IMR-90 (cell line): ENCODE data around the gene ACO1. TPM values are rescaled to one million over a fixed set of nuclear protein-coding genes. Genes with fewer than 3 reads are reported as not detected.

Experiments used
- ATAC-seq: fragments of 200-7000 bp; cut with Tn5 transposase; 2 replicates; pipeline ENCODE4 v1.9.1; 2020; ENCODE audit warnings: low read depth, mild to moderate bottlenecking, moderate library complexity
- BruUV-seq: library from RNA; stranded (reverse); fragments of 400-500 nt; replicated peaks from 2 replicates; lab custom pipeline; 2021; lab: Mats Ljungman, UMichigan
- CTCF ChIA-PET: fragments of 300-600 bp; formaldehyde crosslinking; extraction: SDS; loops from one replicate; lab custom pipeline; 2021; ENCODE audit warnings: antibody characterized with exemption; lab: Yijun Ruan, JAX
- POLR2A ChIA-PET: fragments of 300-600 bp; sonication (Branson Sonifier 250); formaldehyde crosslinking; loops from one replicate; lab custom pipeline; 2022; ENCODE audit warnings: antibody characterized with exemption; ENCODE audit not compliant: unreplicated experiment; lab: Charles Lee
- DNase-seq: peaks from one replicate; pipeline ENCODE4 v3.0.0; 2013
- H2AFZ ChIP-seq: replicated peaks from 2 replicates; pipeline ENCODE3; 2013; ENCODE audit warnings: low read length, mild to moderate bottlenecking; ENCODE audit not compliant: poor library complexity
- H2AK5ac ChIP-seq: 2 replicates; pipeline ENCODE4 v1.6.1; 2013; ENCODE audit warnings: low read depth, low read length, inconsistent platforms
- H2AK9ac ChIP-seq: replicated peaks from 2 replicates; pipeline ENCODE3; 2013; ENCODE audit warnings: mild to moderate bottlenecking, low read depth, low read length, moderate library complexity; ENCODE audit not compliant: poor library complexity
- H2BK120ac ChIP-seq: 2 replicates; pipeline ENCODE4 v1.6.1; 2013; ENCODE audit warnings: low read depth, low read length, inconsistent platforms
- H2BK15ac ChIP-seq: 3 replicates; pipeline ENCODE4 v1.6.1; 2013; ENCODE audit warnings: low read depth, low read length, inconsistent platforms
- H2BK20ac ChIP-seq: 2 replicates; pipeline ENCODE4 v1.6.1; 2013; ENCODE audit warnings: low read depth, mild to moderate bottlenecking, inconsistent platforms, low read length, moderate library complexity
- H2BK5ac ChIP-seq: 2 replicates; pipeline ENCODE4 v1.6.1; 2013; ENCODE audit warnings: mild to moderate bottlenecking, low read depth, low read length, inconsistent platforms; ENCODE audit not compliant: poor library complexity, severe bottlenecking
- H3K14ac ChIP-seq: replicated peaks from 2 replicates; pipeline ENCODE4 v1.6.1; 2013; ENCODE audit warnings: low read depth, low read length, inconsistent platforms
- H3K18ac ChIP-seq: 2 replicates; pipeline ENCODE4 v1.6.1; 2013; ENCODE audit warnings: low read depth, low read length, control low read depth
- H3K23ac ChIP-seq: 2 replicates; pipeline ENCODE4 v1.6.1; 2013; ENCODE audit warnings: low read depth, low read length, inconsistent platforms
- H3K27ac ChIP-seq: 2 replicates; pipeline ENCODE4 v1.5.1; 2013; ENCODE audit warnings: mild to moderate bottlenecking, control low read depth, low read length; ENCODE audit not compliant: insufficient read depth
- H3K27me3 ChIP-seq: 2 replicates; pipeline ENCODE4 v1.6.1; 2013; ENCODE audit warnings: low read length; ENCODE audit not compliant: control insufficient read depth, insufficient read depth
- H3K36me3 ChIP-seq: 2 replicates; pipeline ENCODE4 v1.6.1; 2013; ENCODE audit warnings: low read length, mixed read lengths; ENCODE audit not compliant: control insufficient read depth, insufficient read depth
- H3K4ac ChIP-seq: 2 replicates; pipeline ENCODE4 v1.6.1; 2013; ENCODE audit warnings: low read depth, low read length, inconsistent platforms
- H3K4me1 ChIP-seq: 2 replicates; pipeline ENCODE4 v1.6.1; 2013; ENCODE audit warnings: low read length, mixed read lengths; ENCODE audit not compliant: control insufficient read depth, insufficient read depth
- H3K4me2 ChIP-seq: 2 replicates; pipeline ENCODE4 v1.6.1; 2013; ENCODE audit warnings: low read depth, mild to moderate bottlenecking, control low read depth, low read length, moderate library complexity
- H3K4me3 ChIP-seq: 2 replicates; pipeline ENCODE4 v1.5.1; 2013; ENCODE audit warnings: low read depth, mild to moderate bottlenecking, control low read depth, low read length, moderate library complexity; ENCODE audit not compliant: insufficient read depth
- H3K56ac ChIP-seq: 2 replicates; pipeline ENCODE4 v1.6.1; 2013; ENCODE audit warnings: low read length, inconsistent platforms; ENCODE audit not compliant: insufficient read depth; ENCODE audit errors: extremely low read depth
- H3K79me1 ChIP-seq, 2 experiments: 2 replicates each; pipeline ENCODE4 v1.6.1; 2013; ENCODE audit warnings: low read length in 2 of 2, inconsistent platforms in 1 of 2, low read depth in 1 of 2
- H3K9ac ChIP-seq: 2 replicates; pipeline ENCODE4 v1.6.1; 2013; ENCODE audit warnings: low read depth, low read length, control low read depth
- H3K9me1 ChIP-seq: 2 replicates; pipeline ENCODE4 v1.6.1; 2013; ENCODE audit warnings: low read length, inconsistent platforms; ENCODE audit not compliant: insufficient read depth
- H3K9me3 ChIP-seq: 2 replicates; pipeline ENCODE4 v1.6.1; 2013; ENCODE audit warnings: low read length; ENCODE audit not compliant: control insufficient read depth, insufficient read depth
- H4K20me1 ChIP-seq: 2 replicates; pipeline ENCODE4 v1.6.1; 2013; ENCODE audit warnings: low read length, inconsistent platforms; ENCODE audit not compliant: insufficient read depth
- H4K5ac ChIP-seq: 2 replicates; pipeline ENCODE4 v1.6.1; 2013; ENCODE audit warnings: mild to moderate bottlenecking, low read depth, low read length, control low read depth
- H4K8ac ChIP-seq, 2 experiments: 2 replicates each; pipeline ENCODE4 v1.6.1; 2013; ENCODE audit warnings: low read depth in 2 of 2, low read length in 2 of 2, control low read depth in 1 of 2, inconsistent platforms in 1 of 2
- H4K91ac ChIP-seq: 2 replicates; pipeline ENCODE4 v1.6.1; 2013; ENCODE audit warnings: low read depth, low read length, inconsistent platforms; ENCODE audit not compliant: insufficient read depth
- FOS ChIP-seq: fragments of 150-350 bp; IDR thresholded peaks from 2 replicates; pipeline ENCODE4 v1.6.1; 2016; ENCODE audit warnings: low read depth, low read length
- RFX5 ChIP-seq: IDR thresholded peaks from 2 replicates; pipeline ENCODE4 v1.8.0; 2012; ENCODE audit warnings: low read depth, mild to moderate bottlenecking, low read length, moderate library complexity
- WGBS, 2 experiments: methylation state at CpG; one replicate each; pipeline versions ENCODE4 v1.1.5 to v1.1.7; 2013; ENCODE audit warnings: missing lambda C conversion rate in 2 of 2; ENCODE audit not compliant: insufficient read length in 1 of 2; ENCODE audit errors: extremely low coverage in 2 of 2; 5-methylcytosine and 5-hydroxymethylcytosine counted together
- dilution Hi-C: fragments of 300-500 bp; cut with HindIII; formaldehyde crosslinking; loops from one replicate; pipeline ENCODE4 v1.14.3; 2018; ENCODE audit warnings: low sequenced_read_pairs; ENCODE audit not compliant: unreplicated experiment
- in situ Hi-C: fragments of 300-500 bp; cut with MboI; formaldehyde crosslinking; loops from 3 replicates; pipeline ENCODE4 v1.14.3; 2019; ENCODE audit warnings: low sequenced_read_pairs, inconsistent platforms, mixed read lengths
- intact Hi-C: fragments of 100-400 bp; cut with micrococcal nuclease; formaldehyde crosslinking; loops from 2 replicates; pipeline ENCODE4 v1.10.0; 2022
- polyA plus RNA-seq, 3 experiments: library from polyadenylated mRNA; depleted of rRNA; stranded (reverse); fragments of >200 nt; gene quantifications; 2 replicates each; pipeline ENCODE4 v1.2.3, GENCODE V29; 2012; ENCODE audit warnings: low replicate concordance in 1 of 3
- total RNA-seq: library from RNA; depleted of rRNA; stranded (reverse); fragments of >200 nt; gene quantifications from 2 replicates; pipeline ENCODE4 v1.2.3, GENCODE V29; 2012

Gene ACO1
- total and polyA plus RNA-seq, 2 of the 4 experiments (the other 2 are of a cell fraction), result 85.9 to 158 TPM

- Histone ChIP-seq H3K14ac (0 out of 2 replicates have a peak overlapping the region, but pooled peaks have one; percentile 3), H2BK120ac (no peak overlapping the region), H2AK9ac (no peak overlapping the region), H3K36me3 (peaks cover 11% of the 10 kb centered on the region; the same call in 1 of the 2 replicates), H2BK5ac (no peak overlapping the region), H3K23ac (no peak overlapping the region), H2BK20ac (peak overlapping the region; percentile 42; the same call in 1 of the 2 replicates), H4K8ac (peak overlapping the region in 1 of 2 experiments; percentile 40; a peak in 1 of 4 replicates), H2AK5ac (peak overlapping the region; percentile 10; the same call in 1 of the 2 replicates), H3K27me3 (no peaks in the 10 kb centered on the region), H3K4me1 (no peaks in the 10 kb centered on the region), H3K9me3 (no peaks in the 10 kb centered on the region), H3K56ac (no peak overlapping the region), H2AFZ (no peak overlapping the region), H3K79me1 (peaks cover 10 to 19% of the 10 kb centered on the region in 2 experiments; a peak in 3 of 4 replicates), H4K91ac (no peak overlapping the region), H4K20me1 (no peaks in the 10 kb centered on the region; the same call in 1 of the 2 replicates), H3K9me1 (0 out of 2 replicates have a peak, but pooled peaks cover 2% of the 10 kb centered on the region), H3K4me3 (no peak overlapping the region), H3K9ac (no peak overlapping the region), H4K5ac (no peak overlapping the region), H3K4ac (peak overlapping the region; percentile 83; the same call in 1 of the 2 replicates), H2BK15ac (no peak overlapping the region), H3K4me2 (no peak overlapping the region), H3K18ac (no peak overlapping the region), H3K27ac (no peak overlapping the region)
- WGBS, 2 experiments, result no CpG with 5 or more reads among the region's 2 CpGs
- dilution Hi-C loops (no loop called here), in situ Hi-C loops (no loop called here), intact Hi-C loops (no loop called here)
- BruUV-seq, result no TSS peak
- ChIA-PET CTCF (no interaction called here), POLR2A (no interaction called here)
- DNase-seq (peak; percentile 46), ATAC-seq (peak; percentile 51; the same call in 1 of the 2 replicates)
- TF ChIP-seq RFX5, result no peak
- peak; percentile 34; the same call in 1 of the 2 replicates for TF ChIP-seq FOS
Observed at GRCh38 chr9:32500768-32501167, 116.3 kb downstream of the ACO1 start.
